Neural progenitor cell (in vitro differentiated cells): Measurements from ENCODE around the gene LAMA2. TPM values are rescaled to one million over a fixed set of nuclear protein-coding genes. Genes with fewer than 3 reads are reported as not detected.

ENCODE experiments used
- DNase-seq: peaks from one replicate; pipeline ENCODE4 v3.0.0-alpha.2; 2016; ENCODE audit warnings: low spot score
- H2AFZ ChIP-seq: fragments of 200-600 bp; sonication (generic); replicated peaks from 2 replicates; pipeline ENCODE4 v1.6.1; 2016; ENCODE audit warnings: antibody characterized with exemption
- H3F3A ChIP-seq: fragments of 200-600 bp; sonication (generic); 2 replicates; pipeline ENCODE4 v1.6.1; 2016; ENCODE audit warnings: antibody characterized with exemption, low read depth
- H3K27ac ChIP-seq: fragments of 200-600 bp; sonication (generic); 2 replicates; pipeline ENCODE4 v1.5.1; 2016; ENCODE audit warnings: mild to moderate bottlenecking
- H3K27me3 ChIP-seq: fragments of 200-600 bp; sonication (generic); 2 replicates; pipeline ENCODE4 v1.6.1; 2016; ENCODE audit warnings: mild to moderate bottlenecking, moderate library complexity
- H3K36me3 ChIP-seq: fragments of 200-600 bp; sonication (generic); 2 replicates; pipeline ENCODE4 v1.5.1; 2016
- H3K4me1 ChIP-seq: fragments of 200-600 bp; sonication (generic); 2 replicates; pipeline ENCODE4 v1.6.1; 2016; ENCODE audit warnings: mixed run types
- H3K4me2 ChIP-seq: fragments of 200-600 bp; sonication (generic); 2 replicates; pipeline ENCODE4 v1.6.1; 2016
- H3K4me3 ChIP-seq: fragments of 200-600 bp; sonication (generic); 2 replicates; pipeline ENCODE4 v1.5.1; 2016
- H3K79me2 ChIP-seq: fragments of 200-600 bp; sonication (generic); 2 replicates; pipeline ENCODE4 v1.6.1; 2016; ENCODE audit warnings: low read depth
- H3K9ac ChIP-seq: fragments of 200-600 bp; sonication (generic); 2 replicates; pipeline ENCODE4 v1.6.1; 2016
- H3K9me3 ChIP-seq: fragments of 200-600 bp; sonication (generic); 2 replicates; pipeline ENCODE4 v1.5.1; 2016; ENCODE audit warnings: low read depth
- H4K20me1 ChIP-seq: fragments of 200-600 bp; sonication (generic); 2 replicates; pipeline ENCODE4 v1.6.1; 2016; ENCODE audit warnings: low read depth
- H3K27ac Mint-ChIP-seq: 3 replicates; pipeline ENCODE4 v1.8.0; 2021; ENCODE audit warnings: mixed read lengths
- H3K27me3 Mint-ChIP-seq: 2 replicates; pipeline ENCODE4 v1.8.0; 2022; ENCODE audit warnings: low read depth, mild to moderate bottlenecking, inconsistent platforms, moderate library complexity, mixed read lengths; ENCODE audit not compliant: insufficient read depth
- H3K36me3 Mint-ChIP-seq: 3 replicates; pipeline ENCODE4 v1.8.0; 2021; ENCODE audit warnings: mixed read lengths
- H3K4me1 Mint-ChIP-seq: 3 replicates; pipeline ENCODE4 v1.8.0; 2021; ENCODE audit warnings: mixed read lengths
- H3K4me3 Mint-ChIP-seq: 3 replicates; pipeline ENCODE4 v1.8.0; 2021; ENCODE audit warnings: mild to moderate bottlenecking, moderate library complexity, mixed read lengths
- H3K9me3 Mint-ChIP-seq: 3 replicates; pipeline ENCODE4 v1.8.0; 2020; ENCODE audit warnings: mixed read lengths
- CTCF ChIP-seq: fragments of 200-600 bp; sonication (generic); IDR thresholded peaks from 2 replicates; pipeline ENCODE4 v1.5.1; 2017; ENCODE audit warnings: antibody characterized with exemption, mild to moderate bottlenecking
- EZH2 ChIP-seq: fragments of 200-600 bp; sonication (generic); IDR thresholded peaks from 2 replicates; pipeline ENCODE4 v1.6.1; 2017; ENCODE audit warnings: antibody characterized with exemption, mild to moderate bottlenecking, moderate library complexity
- EZH2phosphoT487 ChIP-seq: fragments of 200-600 bp; sonication (generic); IDR thresholded peaks from 2 replicates; pipeline ENCODE4 v1.6.1; 2017; ENCODE audit warnings: antibody characterized with exemption
- total RNA-seq: library from RNA; depleted of rRNA; stranded (reverse); fragments of >200 nt; gene quantifications from 2 replicates; pipeline ENCODE4 v1.2.3, GENCODE V29; 2015; ENCODE audit warnings: low replicate concordance

Gene LAMA2
- total RNA-seq, 1 donor from 2014 or later, result 1.5 TPM

GRCh38 chr6:129494099-129494498 is 611.2 kb downstream of the LAMA2 start:
- H3K9me3 ChIP-seq, result no peaks in the 10 kb centered on the region
- H3K4me3 ChIP-seq, result no peak overlapping the region
- H3K27me3 Mint-ChIP-seq, result peaks cover 6% of the 10 kb centered on the region
- no peaks in the 10 kb centered on the region for H3F3A ChIP-seq
- no peak overlapping the region for H3K9ac ChIP-seq
- H3K4me2 ChIP-seq, result no peak overlapping the region
- peaks cover 4% of the 10 kb centered on the region for H3K4me1 ChIP-seq
- H3K9me3 Mint-ChIP-seq, result no peaks in the 10 kb centered on the region
- H2AFZ ChIP-seq, result no peak overlapping the region
- no peak for TF ChIP-seq EZH2phosphoT487
- TF ChIP-seq CTCF, result no peak
- no peak for TF ChIP-seq EZH2
- no peaks in the 10 kb centered on the region for H4K20me1 ChIP-seq
- H3K4me1 Mint-ChIP-seq, result peaks cover 20% of the 10 kb centered on the region
- H3K27ac Mint-ChIP-seq, result no peak overlapping the region
- H3K36me3 ChIP-seq, result no peaks in the 10 kb centered on the region
- no peaks in the 10 kb centered on the region for H3K36me3 Mint-ChIP-seq
- no peak overlapping the region for H3K4me3 Mint-ChIP-seq
- DNase-seq, result no peak
- H3K79me2 ChIP-seq, result no peaks in the 10 kb centered on the region
- no peak overlapping the region for H3K27ac ChIP-seq
- no peaks in the 10 kb centered on the region for H3K27me3 ChIP-seq

GRCh38 chr6:129494586-129494985 is 611.6 kb downstream of the LAMA2 start:
- H3K9ac ChIP-seq, result no peak overlapping the region
- no peak for DNase-seq
- H3K9me3 ChIP-seq, result no peaks in the 10 kb centered on the region
- TF ChIP-seq EZH2 (no peak), CTCF (no peak), EZH2phosphoT487 (no peak)
- H2AFZ ChIP-seq, result no peak overlapping the region
- no peaks in the 10 kb centered on the region for H3F3A ChIP-seq
- no peaks in the 10 kb centered on the region for H3K79me2 ChIP-seq
- no peaks in the 10 kb centered on the region for H4K20me1 ChIP-seq
- H3K4me1 Mint-ChIP-seq, result peaks cover 22% of the 10 kb centered on the region
- H3K36me3 ChIP-seq, result no peaks in the 10 kb centered on the region
- H3K4me1 ChIP-seq, result no peaks in the 10 kb centered on the region
- H3K9me3 Mint-ChIP-seq, result no peaks in the 10 kb centered on the region
- no peak overlapping the region for H3K4me3 ChIP-seq
- H3K4me2 ChIP-seq, result no peak overlapping the region
- no peak overlapping the region for H3K27ac ChIP-seq
- H3K27me3 Mint-ChIP-seq, result peaks cover 3% of the 10 kb centered on the region
- no peaks in the 10 kb centered on the region for H3K36me3 Mint-ChIP-seq
- no peak overlapping the region for H3K27ac Mint-ChIP-seq
- H3K27me3 ChIP-seq, result no peaks in the 10 kb centered on the region
- no peak overlapping the region for H3K4me3 Mint-ChIP-seq

- Mint-ChIP-seq H3K36me3 (no peaks in the 10 kb centered on the region), H3K9me3 (no peaks in the 10 kb centered on the region), H3K4me3 (no peak overlapping the region), H3K27ac (no peak overlapping the region), H3K4me1 (peaks cover 24% of the 10 kb centered on the region), H3K27me3 (peaks cover 3% of the 10 kb centered on the region)
- H3K9me3 ChIP-seq, result no peaks in the 10 kb centered on the region
- no peak overlapping the region for H3K9ac ChIP-seq
- H4K20me1 ChIP-seq, result no peaks in the 10 kb centered on the region
- no peaks in the 10 kb centered on the region for H3K36me3 ChIP-seq
- H3K4me1 ChIP-seq, result no peaks in the 10 kb centered on the region
- no peaks in the 10 kb centered on the region for H3F3A ChIP-seq
- H3K27me3 ChIP-seq, result no peaks in the 10 kb centered on the region
- no peak for DNase-seq
- no peak overlapping the region for H2AFZ ChIP-seq
- TF ChIP-seq EZH2phosphoT487 (no peak), EZH2 (no peak), CTCF (no peak)
- no peak overlapping the region for H3K27ac ChIP-seq
- H3K4me3 ChIP-seq, result no peak overlapping the region
- H3K4me2 ChIP-seq, result no peak overlapping the region
- H3K79me2 ChIP-seq, result no peaks in the 10 kb centered on the region
These were observed 612.7 kb downstream of the LAMA2 start for GRCh38 chr6:129495652-129496051.
